ENCODE results near the gene ZFP36L2.

GRCh38 chr2:43206602-43207001 is 19.8 kb downstream of the ZFP36L2 start:
- TF ChIP-seq EP300 (IDR thresholded peaks at IDR 0.05) (no peak), CTCF (IDR thresholded peaks at IDR 0.05) (no peak), ESRRA (IDR thresholded peaks at IDR 0.05; ENCODE audit: borderline replicate concordance, low read length) (no peak), HDAC2 (IDR thresholded peaks at IDR 0.05) (no peak), JUNB (IDR thresholded peaks at IDR 0.05) (no peak), HEYL (CRISPR knock-in tag; IDR thresholded peaks at IDR 0.05) (no peak), CBX8 (IDR thresholded peaks at IDR 0.05) (no peak), PHF8 (IDR thresholded peaks at IDR 0.05; ENCODE audit: borderline replicate concordance, low read depth) (no peak)

Data from A549 (cell line).